HG02763 (cell line): ENCODE data around the gene DSCAML1.

Source experiments
- ATAC-seq: cut with Tn5 transposase; IDR thresholded peaks from one replicate; pipeline ENCODE4 v1.9.1; 2021; ENCODE audit warnings: mild to moderate bottlenecking, moderate library complexity; ENCODE audit not compliant: unreplicated experiment

Gene DSCAML1

GRCh38 chr11:117796872-117797529, at the start of gene DSCAML1:
DSCAML1 (minus strand) TSS chr11:117797216; CDS start chr11:117797079, 137 bp downstream.
- ATAC-seq, result no peak

- ATAC-seq, result no peak
These were observed 46.9 kb upstream of the DSCAML1 start for GRCh38 chr11:117843666-117844484.

- ATAC-seq, result no peak
These were observed 45.3 kb upstream of the DSCAML1 start for GRCh38 chr11:117842131-117842941.

- no peak for ATAC-seq
These were observed 44.6 kb upstream of the DSCAML1 start for GRCh38 chr11:117841551-117842031.

- ATAC-seq, result no peak
These were observed 44.0 kb upstream of the DSCAML1 start for GRCh38 chr11:117840881-117841550.

GRCh38 chr11:117839936-117840813, 43.2 kb upstream of the DSCAML1 start:
- ATAC-seq, result no peak

GRCh38 chr11:117839380-117839881, 42.4 kb upstream of the DSCAML1 start:
- ATAC-seq, result no peak

GRCh38 chr11:117838901-117839300, 41.9 kb upstream of the DSCAML1 start:
- no peak for ATAC-seq

- ATAC-seq, result no peak
These were observed 40.8 kb upstream of the DSCAML1 start for GRCh38 chr11:117837791-117838190.

- ATAC-seq, result no peak
These were observed 40.2 kb upstream of the DSCAML1 start for GRCh38 chr11:117837070-117837776.

GRCh38 chr11:117836077-117836960, 39.3 kb upstream of the DSCAML1 start:
- no peak for ATAC-seq

GRCh38 chr11:117835576-117835975, 38.6 kb upstream of the DSCAML1 start:
- ATAC-seq, result no peak

- no peak for ATAC-seq
These were observed 37.9 kb upstream of the DSCAML1 start for GRCh38 chr11:117834838-117835443.

GRCh38 chr11:117834068-117834810, 37.2 kb upstream of the DSCAML1 start:
- no peak for ATAC-seq

- no peak for ATAC-seq
These were observed 36.4 kb upstream of the DSCAML1 start for GRCh38 chr11:117833401-117833891.

- ATAC-seq, result no peak
These were observed 35.5 kb upstream of the DSCAML1 start for GRCh38 chr11:117832511-117832910.
